GM12892 (cell line): ENCODE data around the gene C2CD3.

Experiments used
- POLR2A ChIP-seq: IDR thresholded peaks from 2 replicates; pipeline ENCODE4 v1.6.1; 2011; ENCODE audit warnings: low read depth, low read length, control low read depth
- POLR2AphosphoS5 ChIP-seq: IDR thresholded peaks from 2 replicates; pipeline ENCODE4 v1.6.1; 2011; ENCODE audit warnings: low read depth, low read length, control low read depth

DNA sequence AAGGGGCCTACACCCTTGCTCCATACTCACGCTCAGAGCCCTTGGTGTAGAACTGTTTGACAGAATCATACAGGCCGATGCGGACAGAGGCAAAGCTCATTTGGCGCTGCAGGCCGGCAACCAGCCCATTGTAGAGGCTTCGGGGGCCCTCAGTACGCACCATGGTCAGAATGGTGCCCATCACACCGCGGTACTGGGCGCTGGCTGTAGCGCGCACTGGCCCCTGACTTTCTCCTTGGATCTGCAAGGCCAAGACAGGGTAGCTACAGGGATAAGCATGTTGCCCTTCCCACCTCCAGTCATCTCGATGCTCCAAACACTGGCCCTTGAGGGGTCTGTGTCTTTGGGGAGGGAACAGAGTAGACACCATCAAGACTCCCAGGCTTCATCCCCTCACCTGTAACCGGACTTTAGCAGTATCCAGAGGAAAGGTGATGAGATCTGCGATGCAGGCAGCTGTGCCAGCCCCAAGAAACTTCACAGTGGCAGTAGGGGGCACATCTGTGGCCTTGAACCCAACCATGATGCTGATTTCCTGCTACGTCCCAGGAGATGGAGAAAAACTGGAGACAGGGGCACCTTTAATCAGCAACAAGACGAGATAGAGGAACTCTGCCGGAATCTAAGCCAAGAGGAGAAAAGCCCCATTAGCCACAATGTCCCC is 192.8 kb downstream of the C2CD3 start:
- TF ChIP-seq POLR2A (no peak), POLR2AphosphoS5 (no peak)
